DND-41 (cell line): ENCODE results near the gene STRA8.

Experiments used
- ATAC-seq: fragments of 200-7000 bp; cut with Tn5 transposase; 3 replicates; pipeline ENCODE4 v1.9.1; 2021; ENCODE audit warnings: low read depth; ENCODE audit not compliant: insufficient read depth
- DNase-seq: peaks from one replicate; pipeline ENCODE4 v3.0.0-alpha.2; 2020
- H2AFZ ChIP-seq: 2 replicates; pipeline ENCODE4 v1.6.0; 2012; ENCODE audit warnings: low read depth, low read length
- H3K27ac ChIP-seq: 2 replicates; pipeline ENCODE4 v1.5.1; 2012; ENCODE audit warnings: low read length, inconsistent platforms
- H3K27me3 ChIP-seq: fragments of 200-600 bp; sonication (generic); 2 replicates; pipeline ENCODE4 v1.6.0; 2012; ENCODE audit warnings: low read length, mild to moderate bottlenecking, inconsistent platforms; ENCODE audit not compliant: insufficient read depth, poor library complexity
- H3K36me3 ChIP-seq: 2 replicates; pipeline ENCODE4 v1.5.1; 2012; ENCODE audit warnings: low read length, inconsistent platforms; ENCODE audit not compliant: insufficient read depth
- H3K4me1 ChIP-seq: 2 replicates; pipeline ENCODE4 v1.5.1; 2012; ENCODE audit warnings: mild to moderate bottlenecking, low read length; ENCODE audit not compliant: insufficient read depth
- H3K4me2 ChIP-seq: 2 replicates; pipeline ENCODE4 v1.6.0; 2012; ENCODE audit warnings: mild to moderate bottlenecking, moderate library complexity, low read length, inconsistent platforms; ENCODE audit not compliant: insufficient read depth
- H3K4me3 ChIP-seq, 2 experiments: fragments of 200-600 bp in 1 of 2; shearing (Covaris generic) in 1 of 2; 2 replicates each; pipeline ENCODE4 v1.5.1; 2012 to 2016; ENCODE audit warnings: inconsistent platforms in 2 of 2, low read length in 2 of 2, mild to moderate bottlenecking in 2 of 2, low read depth in 1 of 2, moderate library complexity in 1 of 2
- H3K79me2 ChIP-seq: 2 replicates; pipeline ENCODE4 v1.6.0; 2012; ENCODE audit warnings: low read length, inconsistent platforms; ENCODE audit not compliant: insufficient read depth
- H3K9ac ChIP-seq: 2 replicates; pipeline ENCODE4 v1.6.0; 2012; ENCODE audit warnings: low read depth, mild to moderate bottlenecking, inconsistent platforms, low read length, moderate library complexity
- H3K9me3 ChIP-seq: 2 replicates; pipeline ENCODE4 v1.5.1; 2012; ENCODE audit warnings: low read length, moderate library complexity, mild to moderate bottlenecking, inconsistent platforms; ENCODE audit not compliant: insufficient read depth, severe bottlenecking
- H4K20me1 ChIP-seq: 2 replicates; pipeline ENCODE4 v1.6.0; 2012; ENCODE audit warnings: low read length; ENCODE audit not compliant: insufficient read depth
- EZH2 ChIP-seq: IDR thresholded peaks from 3 replicates; pipeline ENCODE4 v1.6.1; 2012; ENCODE audit warnings: borderline replicate concordance, low read depth, mild to moderate bottlenecking, moderate library complexity, low read length, inconsistent platforms; ENCODE audit not compliant: severe bottlenecking
- TF ChIP-seq, protein P1 (sequence below): IDR thresholded peaks from 2 replicates; pipeline ENCODE4 v1.5.1; 2012; ENCODE audit warnings: borderline replicate concordance, low read length, moderate library complexity, mild to moderate bottlenecking; ENCODE audit not compliant: poor library complexity, severe bottlenecking; ENCODE audit errors: extremely low read depth

STRA8 gene

DNA sequence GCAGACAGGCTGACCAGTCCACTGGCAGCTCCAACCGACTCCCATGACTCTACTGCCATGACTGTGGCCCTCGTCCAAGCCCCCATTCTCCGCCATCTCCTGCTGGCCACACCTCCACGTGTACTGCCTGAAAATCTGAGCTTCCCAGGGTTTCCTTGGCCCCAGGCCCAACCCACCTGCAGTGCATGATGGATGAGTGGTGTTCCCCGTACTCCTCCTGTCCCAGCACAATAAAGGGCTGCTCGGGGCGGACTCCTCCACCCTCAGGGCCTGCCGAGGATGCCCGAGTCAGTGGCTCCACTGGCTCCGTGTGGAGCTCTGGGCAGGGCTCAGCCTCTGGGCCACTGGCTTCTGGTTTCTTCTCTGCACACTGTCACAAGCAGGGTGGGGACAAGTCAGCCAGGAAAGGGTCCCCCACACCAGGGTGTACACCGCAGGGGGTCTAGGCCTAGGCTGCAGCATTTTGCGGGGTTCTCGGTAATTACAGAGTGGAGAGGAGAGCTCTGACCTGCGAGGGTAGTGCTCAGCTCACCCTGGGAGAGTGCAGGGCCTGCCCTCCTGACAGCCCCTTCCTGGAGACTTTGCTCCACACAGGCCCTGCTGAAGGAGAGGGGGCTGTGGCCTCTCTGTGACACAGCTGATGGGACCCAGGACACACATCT is 37.5 kb upstream of the STRA8 start:
- H3K27ac ChIP-seq = no peak overlapping the region
- H3K9ac ChIP-seq = no peak overlapping the region
- peaks cover 49% of the 10 kb centered on the region for H3K36me3 ChIP-seq
- H4K20me1 ChIP-seq = no peaks in the 10 kb centered on the region
- H3K27me3 ChIP-seq = no peaks in the 10 kb centered on the region
- ATAC-seq = no peak
- no peaks in the 10 kb centered on the region for H3K79me2 ChIP-seq
- H2AFZ ChIP-seq = no peak overlapping the region
- H3K4me1 ChIP-seq = no peaks in the 10 kb centered on the region
- no peak overlapping the region for H3K4me2 ChIP-seq
- no peak for DNase-seq
- TF ChIP-seq EZH2 = no peak
- TF ChIP-seq, protein P1, sequence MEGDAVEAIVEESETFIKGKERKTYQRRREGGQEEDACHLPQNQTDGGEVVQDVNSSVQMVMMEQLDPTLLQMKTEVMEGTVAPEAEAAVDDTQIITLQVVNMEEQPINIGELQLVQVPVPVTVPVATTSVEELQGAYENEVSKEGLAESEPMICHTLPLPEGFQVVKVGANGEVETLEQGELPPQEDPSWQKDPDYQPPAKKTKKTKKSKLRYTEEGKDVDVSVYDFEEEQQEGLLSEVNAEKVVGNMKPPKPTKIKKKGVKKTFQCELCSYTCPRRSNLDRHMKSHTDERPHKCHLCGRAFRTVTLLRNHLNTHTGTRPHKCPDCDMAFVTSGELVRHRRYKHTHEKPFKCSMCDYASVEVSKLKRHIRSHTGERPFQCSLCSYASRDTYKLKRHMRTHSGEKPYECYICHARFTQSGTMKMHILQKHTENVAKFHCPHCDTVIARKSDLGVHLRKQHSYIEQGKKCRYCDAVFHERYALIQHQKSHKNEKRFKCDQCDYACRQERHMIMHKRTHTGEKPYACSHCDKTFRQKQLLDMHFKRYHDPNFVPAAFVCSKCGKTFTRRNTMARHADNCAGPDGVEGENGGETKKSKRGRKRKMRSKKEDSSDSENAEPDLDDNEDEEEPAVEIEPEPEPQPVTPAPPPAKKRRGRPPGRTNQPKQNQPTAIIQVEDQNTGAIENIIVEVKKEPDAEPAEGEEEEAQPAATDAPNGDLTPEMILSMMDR = no peak
- no peaks in the 10 kb centered on the region for H3K9me3 ChIP-seq
- no peak overlapping the region for H3K4me3 ChIP-seq

DNA sequence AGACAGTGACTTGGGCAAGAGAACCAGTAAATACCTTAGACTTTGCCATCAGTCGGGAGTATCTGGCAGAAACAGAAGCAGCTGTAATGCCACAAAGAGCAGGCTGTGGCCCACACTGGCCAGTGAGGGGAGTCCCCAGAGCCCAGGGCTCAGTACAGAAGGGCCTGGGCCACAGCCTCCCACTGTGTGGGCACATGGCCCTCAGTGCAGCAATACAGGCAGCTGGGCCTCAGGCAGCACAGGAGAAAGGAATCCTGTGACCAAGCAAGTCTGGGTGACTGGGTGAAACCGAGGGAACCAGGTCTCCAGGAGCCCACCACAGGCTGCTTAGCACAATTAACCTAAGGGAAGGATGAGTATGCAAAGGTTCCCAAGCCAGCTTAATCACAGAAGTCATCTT is 36.3 kb upstream of the STRA8 start:
- Histone ChIP-seq H3K27me3 (no peaks in the 10 kb centered on the region), H3K9ac (no peak overlapping the region), H4K20me1 (no peaks in the 10 kb centered on the region), H3K9me3 (no peaks in the 10 kb centered on the region), H3K4me3 (no peak overlapping the region), H3K79me2 (no peaks in the 10 kb centered on the region), H3K4me2 (no peak overlapping the region), H3K4me1 (no peaks in the 10 kb centered on the region), H3K27ac (no peak overlapping the region), H3K36me3 (peaks cover 50% of the 10 kb centered on the region), H2AFZ (no peak overlapping the region)
- ATAC-seq (no peak), DNase-seq (no peak)
- TF ChIP-seq, protein P1 = no peak

DNA sequence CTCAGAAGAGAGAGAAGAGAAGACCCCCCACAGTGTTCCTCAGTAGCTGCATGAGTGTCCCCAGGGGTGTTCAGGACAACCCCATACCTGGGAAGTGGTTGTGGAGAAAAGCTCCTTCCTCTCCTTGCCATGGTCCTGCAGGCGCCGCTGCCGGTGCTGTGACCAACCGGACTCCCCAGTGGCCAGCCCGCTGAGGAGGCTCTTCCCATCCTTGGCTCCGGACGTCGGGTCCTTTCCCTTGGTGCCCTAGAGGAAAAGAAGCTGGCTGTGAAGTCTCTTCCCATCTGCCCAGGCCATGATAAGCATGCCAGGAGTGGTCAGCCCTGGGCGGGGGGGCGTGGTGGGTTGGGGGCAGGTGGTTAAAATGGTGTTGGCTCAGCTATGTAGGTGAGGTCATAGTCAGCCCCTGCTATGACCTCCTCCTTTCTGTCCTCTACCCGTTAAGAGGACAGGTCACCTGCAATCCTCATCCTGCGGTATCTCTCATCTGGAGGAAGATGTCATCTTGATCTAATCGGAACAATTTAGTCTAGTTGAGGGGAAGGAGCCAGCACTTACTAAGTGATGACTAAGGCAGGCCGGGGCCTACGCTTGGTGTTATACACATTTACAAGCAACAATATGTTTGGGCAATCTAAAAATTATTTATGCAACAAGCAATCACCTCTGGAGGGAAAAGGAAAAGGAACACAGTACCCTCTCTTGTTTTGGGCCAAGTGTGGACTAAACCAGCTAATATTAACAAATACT is 35.6 kb upstream of the STRA8 start:
- Histone ChIP-seq H3K4me1 (no peaks in the 10 kb centered on the region), H3K4me2 (no peak overlapping the region), H3K4me3 (no peak overlapping the region), H3K79me2 (no peaks in the 10 kb centered on the region), H3K27me3 (no peaks in the 10 kb centered on the region), H3K36me3 (peaks cover 43% of the 10 kb centered on the region), H2AFZ (no peak overlapping the region), H3K9me3 (no peaks in the 10 kb centered on the region), H3K27ac (no peak overlapping the region), H4K20me1 (no peaks in the 10 kb centered on the region), H3K9ac (no peak overlapping the region)
- ATAC-seq (no peak), DNase-seq (no peak)
- TF ChIP-seq EZH2 = no peak
- TF ChIP-seq, protein P1 = no peak
